Measurements from ENCODE around the gene DENND1B.

DENND1B gene, protein sequence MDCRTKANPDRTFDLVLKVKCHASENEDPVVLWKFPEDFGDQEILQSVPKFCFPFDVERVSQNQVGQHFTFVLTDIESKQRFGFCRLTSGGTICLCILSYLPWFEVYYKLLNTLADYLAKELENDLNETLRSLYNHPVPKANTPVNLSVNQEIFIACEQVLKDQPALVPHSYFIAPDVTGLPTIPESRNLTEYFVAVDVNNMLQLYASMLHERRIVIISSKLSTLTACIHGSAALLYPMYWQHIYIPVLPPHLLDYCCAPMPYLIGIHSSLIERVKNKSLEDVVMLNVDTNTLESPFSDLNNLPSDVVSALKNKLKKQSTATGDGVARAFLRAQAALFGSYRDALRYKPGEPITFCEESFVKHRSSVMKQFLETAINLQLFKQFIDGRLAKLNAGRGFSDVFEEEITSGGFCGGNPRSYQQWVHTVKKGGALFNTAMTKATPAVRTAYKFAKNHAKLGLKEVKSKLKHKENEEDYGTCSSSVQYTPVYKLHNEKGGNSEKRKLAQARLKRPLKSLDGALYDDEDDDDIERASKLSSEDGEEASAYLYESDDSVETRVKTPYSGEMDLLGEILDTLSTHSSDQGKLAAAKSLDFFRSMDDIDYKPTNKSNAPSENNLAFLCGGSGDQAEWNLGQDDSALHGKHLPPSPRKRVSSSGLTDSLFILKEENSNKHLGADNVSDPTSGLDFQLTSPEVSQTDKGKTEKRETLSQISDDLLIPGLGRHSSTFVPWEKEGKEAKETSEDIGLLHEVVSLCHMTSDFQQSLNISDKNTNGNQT

DNA sequence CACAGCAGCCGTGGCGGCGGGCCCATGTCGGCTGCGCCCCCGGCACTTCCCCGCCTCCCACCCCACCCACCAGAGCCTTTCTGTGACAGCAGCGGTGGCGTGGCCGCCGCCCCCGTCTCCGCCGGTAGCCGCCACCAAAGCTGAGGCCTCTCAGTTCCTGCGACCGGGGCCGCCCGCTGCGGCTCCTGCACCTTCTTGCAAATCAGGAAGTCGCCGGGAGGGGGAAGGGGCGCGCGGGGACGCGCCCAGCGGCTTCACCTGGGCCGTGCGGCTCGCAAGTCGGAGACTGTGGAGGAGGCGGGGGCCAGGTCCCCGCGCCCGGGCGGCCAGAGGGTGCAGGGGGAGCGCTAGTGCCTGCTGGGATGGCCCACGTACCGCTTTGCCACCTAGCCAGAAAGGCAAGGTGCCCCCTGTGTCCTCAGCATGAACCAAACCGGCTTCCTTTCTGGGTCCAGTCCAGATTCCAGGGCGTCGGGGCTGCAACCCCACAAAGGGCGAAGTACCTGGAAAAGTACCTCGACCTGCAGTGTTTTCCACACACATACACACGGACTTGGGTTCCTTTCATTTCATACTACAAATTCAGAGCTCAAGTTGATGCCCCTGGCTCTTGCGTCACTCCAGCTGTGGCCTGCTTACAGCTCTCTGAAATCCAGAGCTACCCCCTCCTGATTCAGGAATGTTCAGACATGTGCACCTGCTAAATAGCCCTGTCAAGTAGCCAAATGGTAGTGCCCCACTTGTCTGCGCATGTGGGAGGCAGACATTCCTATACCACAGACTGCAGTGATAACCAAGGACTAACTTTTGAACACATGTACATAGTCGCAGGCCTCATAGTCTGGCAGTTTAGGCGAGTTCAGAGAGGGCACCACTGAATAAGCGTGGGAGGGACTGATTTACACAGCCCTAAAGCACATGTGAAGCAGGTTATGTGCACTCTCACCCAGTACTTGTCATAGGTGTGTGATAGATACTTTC is at the start of gene DENND1B:
DENND1B (minus strand) TSS at position 199 of the 981 bp plus-strand sequence. CDS start 325 bp downstream, outside the sequence.
- H3K36me3 ChIP-seq (ENCODE audit: control insufficient read depth, insufficient read depth, low read length), result no peaks in the 10 kb centered on the region
- peak within 1 kb of the TSS; percentile 73; the same call in 1 of the 2 replicates for H3K4me3 ChIP-seq (ENCODE audit: low read length)
- no peaks in the 10 kb centered on the region for H3K27me3 ChIP-seq (ENCODE audit: control insufficient read depth, insufficient read depth, low read length)
- H3K4me1 ChIP-seq (ENCODE audit: control insufficient read depth, insufficient read depth, low read length), result no peaks in the 10 kb centered on the region
- peak; percentile 33 for DNase-seq (ENCODE audit: low read depth, low spot score)
- WGBS (ENCODE audit: insufficient coverage, insufficient read length), result no CpG with 5 or more reads among the region's 51 CpGs
- no peak within 1 kb of the TSS for H3K27ac ChIP-seq (ENCODE audit: low read length)
- no peaks in the 10 kb centered on the region for H3K9me3 ChIP-seq (ENCODE audit: control insufficient read depth, insufficient read depth, low read length)

DNA sequence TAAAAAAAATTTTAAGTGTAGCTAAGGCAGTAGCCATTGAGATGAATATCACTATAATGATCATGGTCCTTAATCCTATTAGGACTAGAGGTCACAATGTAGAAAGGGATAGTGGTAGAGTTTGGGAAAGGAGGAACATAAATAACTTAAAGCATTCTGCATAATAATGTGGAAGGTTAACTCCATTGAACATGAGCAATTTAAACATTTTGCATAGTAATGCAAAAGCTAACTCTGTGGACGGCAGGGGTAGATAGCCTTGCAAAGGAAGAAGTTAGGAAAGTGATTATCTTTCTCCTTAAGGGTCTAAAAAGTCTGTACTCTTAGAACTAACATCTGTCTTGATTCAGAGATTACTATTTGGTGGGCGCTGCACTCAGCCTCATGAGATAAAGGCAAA is 39.0 kb upstream of the DENND1B start:
- no peak for DNase-seq (ENCODE audit: low read depth, low spot score)
- no peaks in the 10 kb centered on the region for H3K36me3 ChIP-seq (ENCODE audit: control insufficient read depth, insufficient read depth, low read length)
- peaks cover 3% of the 10 kb centered on the region; the same call in 1 of the 2 replicates for H3K4me1 ChIP-seq (ENCODE audit: control insufficient read depth, insufficient read depth, low read length)
- H3K27me3 ChIP-seq (ENCODE audit: control insufficient read depth, insufficient read depth, low read length), result no peaks in the 10 kb centered on the region
- WGBS (ENCODE audit: insufficient coverage, insufficient read length), result no CpG with 5 or more reads among the region's 2 CpGs
- no peak overlapping the region for H3K27ac ChIP-seq (ENCODE audit: low read length)
- no peak overlapping the region for H3K4me3 ChIP-seq (ENCODE audit: low read length)
- H3K9me3 ChIP-seq (ENCODE audit: control insufficient read depth, insufficient read depth, low read length), result no peaks in the 10 kb centered on the region

DNA sequence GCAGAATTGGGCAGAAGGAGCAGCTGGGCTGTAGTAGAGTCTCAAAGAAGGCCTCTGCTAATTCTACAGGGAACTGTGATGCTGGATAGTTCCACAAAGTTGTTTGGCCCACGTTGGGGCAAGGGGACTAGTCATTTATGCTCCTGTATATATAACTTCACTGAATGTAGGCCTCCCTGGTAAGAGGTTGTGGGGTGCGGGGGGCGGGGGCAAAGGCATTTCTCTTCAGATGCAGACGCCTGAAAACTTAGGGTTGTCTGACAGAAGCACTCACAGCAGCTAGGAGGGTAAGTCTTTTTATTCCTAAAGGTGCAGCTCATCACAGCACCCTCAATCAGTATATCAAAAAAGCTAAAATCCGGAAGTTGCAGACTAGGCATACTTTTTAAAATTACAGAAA is 38.5 kb upstream of the DENND1B start:
- no peak overlapping the region for H3K27ac ChIP-seq (ENCODE audit: low read length)
- H3K4me1 ChIP-seq (ENCODE audit: control insufficient read depth, insufficient read depth, low read length), result peaks cover 6% of the 10 kb centered on the region; the same call in 1 of the 2 replicates
- no CpG with 5 or more reads among the region's 5 CpGs for WGBS (ENCODE audit: insufficient coverage, insufficient read length)
- no peak overlapping the region for H3K4me3 ChIP-seq (ENCODE audit: low read length)
- H3K9me3 ChIP-seq (ENCODE audit: control insufficient read depth, insufficient read depth, low read length), result no peaks in the 10 kb centered on the region
- no peaks in the 10 kb centered on the region for H3K36me3 ChIP-seq (ENCODE audit: control insufficient read depth, insufficient read depth, low read length)
- no peaks in the 10 kb centered on the region for H3K27me3 ChIP-seq (ENCODE audit: control insufficient read depth, insufficient read depth, low read length)
- DNase-seq (ENCODE audit: low read depth, low spot score), result no peak

DNA sequence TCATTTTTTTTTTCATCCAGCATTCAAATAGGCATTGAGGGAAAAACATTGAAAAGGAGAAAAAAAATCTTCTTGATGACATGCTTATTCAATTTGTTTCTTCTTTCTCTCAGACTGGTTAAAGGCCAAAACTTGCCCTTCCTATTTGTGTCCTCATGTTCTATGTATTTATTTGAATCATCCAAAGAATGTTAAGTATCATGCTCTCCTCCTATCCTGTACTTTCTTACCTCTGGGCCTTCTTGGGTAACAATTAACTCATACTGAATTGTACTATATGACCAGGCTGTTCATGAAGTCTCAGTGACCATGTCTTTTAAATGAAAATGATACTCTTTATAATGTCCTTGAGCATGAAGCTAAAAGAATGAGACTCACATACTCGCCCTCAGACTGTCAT is 36.5 kb upstream of the DENND1B start:
- no peak overlapping the region for H3K27ac ChIP-seq (ENCODE audit: low read length)
- peaks cover 2% of the 10 kb centered on the region; the same call in 1 of the 2 replicates for H3K27me3 ChIP-seq (ENCODE audit: control insufficient read depth, insufficient read depth, low read length)
- no peaks in the 10 kb centered on the region for H3K9me3 ChIP-seq (ENCODE audit: control insufficient read depth, insufficient read depth, low read length)
- H3K4me1 ChIP-seq (ENCODE audit: control insufficient read depth, insufficient read depth, low read length), result peaks cover 7% of the 10 kb centered on the region; the same call in 1 of the 2 replicates
- WGBS (ENCODE audit: insufficient coverage, insufficient read length), result no CpG with 5 or more reads among the region's 1 CpG
- no peaks in the 10 kb centered on the region for H3K36me3 ChIP-seq (ENCODE audit: control insufficient read depth, insufficient read depth, low read length)
- no peak overlapping the region for H3K4me3 ChIP-seq (ENCODE audit: low read length)
- no peak for DNase-seq (ENCODE audit: low read depth, low spot score)

DNA sequence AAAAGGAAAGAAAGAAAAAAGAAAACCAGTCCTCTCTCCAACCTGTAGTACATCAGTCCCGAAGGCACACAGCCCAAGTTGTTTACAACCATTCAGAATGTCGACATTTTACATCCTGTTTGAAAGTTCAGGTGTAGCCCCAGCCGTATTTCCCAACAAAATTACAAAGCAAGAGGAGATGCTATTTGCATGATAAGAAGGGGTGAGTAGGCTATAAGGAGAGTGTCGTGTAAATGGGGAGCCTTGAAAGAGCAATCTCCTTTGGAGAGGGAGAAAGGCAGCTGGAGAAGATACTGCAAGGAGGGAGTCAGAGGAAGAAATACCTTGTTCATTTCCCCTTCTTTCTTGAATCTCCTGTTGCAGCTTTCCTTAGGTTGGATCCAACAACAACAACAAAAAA is 35.5 kb upstream of the DENND1B start:
- H3K36me3 ChIP-seq (ENCODE audit: control insufficient read depth, insufficient read depth, low read length), result no peaks in the 10 kb centered on the region
- H3K27ac ChIP-seq (ENCODE audit: low read length), result no peak overlapping the region
- no peak overlapping the region for H3K4me3 ChIP-seq (ENCODE audit: low read length)
- peaks cover 2% of the 10 kb centered on the region; the same call in 1 of the 2 replicates for H3K27me3 ChIP-seq (ENCODE audit: control insufficient read depth, insufficient read depth, low read length)
- peaks cover 7% of the 10 kb centered on the region; the same call in 1 of the 2 replicates for H3K4me1 ChIP-seq (ENCODE audit: control insufficient read depth, insufficient read depth, low read length)
- H3K9me3 ChIP-seq (ENCODE audit: control insufficient read depth, insufficient read depth, low read length), result no peaks in the 10 kb centered on the region
- WGBS (ENCODE audit: insufficient coverage, insufficient read length), result no CpG with 5 or more reads among the region's 4 CpGs
- DNase-seq (ENCODE audit: low read depth, low spot score), result no peak

DNA sequence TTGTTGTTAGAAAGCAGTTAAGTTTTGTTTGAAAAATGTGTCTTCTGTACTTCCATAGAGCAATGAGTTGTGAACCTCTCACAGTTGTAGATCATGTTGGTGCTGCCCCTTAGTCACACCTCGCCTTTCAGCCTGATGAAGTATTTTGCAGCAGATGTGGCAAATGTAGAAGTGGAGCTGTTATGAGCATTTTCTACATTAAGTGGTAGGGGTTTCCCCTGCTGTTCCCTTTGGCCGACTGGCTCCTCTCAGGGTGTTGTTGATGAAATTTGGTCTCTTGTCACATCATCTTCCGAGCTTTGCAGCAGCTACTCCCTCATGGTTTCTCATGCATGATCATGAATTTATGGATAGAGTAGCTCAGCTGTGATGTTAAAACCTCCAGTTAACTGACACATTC is 33.6 kb upstream of the DENND1B start:
- Histone ChIP-seq H3K27me3 (ENCODE audit: control insufficient read depth, insufficient read depth, low read length) (peaks cover 2% of the 10 kb centered on the region; the same call in 1 of the 2 replicates), H3K36me3 (ENCODE audit: control insufficient read depth, insufficient read depth, low read length) (no peaks in the 10 kb centered on the region), H3K27ac (ENCODE audit: low read length) (no peak overlapping the region), H3K9me3 (ENCODE audit: control insufficient read depth, insufficient read depth, low read length) (no peaks in the 10 kb centered on the region), H3K4me3 (ENCODE audit: low read length) (no peak overlapping the region), H3K4me1 (ENCODE audit: control insufficient read depth, insufficient read depth, low read length) (peaks cover 7% of the 10 kb centered on the region; the same call in 1 of the 2 replicates)
- no CpG with 5 or more reads among the region's 3 CpGs for WGBS (ENCODE audit: insufficient coverage, insufficient read length)
- no peak for DNase-seq (ENCODE audit: low read depth, low spot score)

DNA sequence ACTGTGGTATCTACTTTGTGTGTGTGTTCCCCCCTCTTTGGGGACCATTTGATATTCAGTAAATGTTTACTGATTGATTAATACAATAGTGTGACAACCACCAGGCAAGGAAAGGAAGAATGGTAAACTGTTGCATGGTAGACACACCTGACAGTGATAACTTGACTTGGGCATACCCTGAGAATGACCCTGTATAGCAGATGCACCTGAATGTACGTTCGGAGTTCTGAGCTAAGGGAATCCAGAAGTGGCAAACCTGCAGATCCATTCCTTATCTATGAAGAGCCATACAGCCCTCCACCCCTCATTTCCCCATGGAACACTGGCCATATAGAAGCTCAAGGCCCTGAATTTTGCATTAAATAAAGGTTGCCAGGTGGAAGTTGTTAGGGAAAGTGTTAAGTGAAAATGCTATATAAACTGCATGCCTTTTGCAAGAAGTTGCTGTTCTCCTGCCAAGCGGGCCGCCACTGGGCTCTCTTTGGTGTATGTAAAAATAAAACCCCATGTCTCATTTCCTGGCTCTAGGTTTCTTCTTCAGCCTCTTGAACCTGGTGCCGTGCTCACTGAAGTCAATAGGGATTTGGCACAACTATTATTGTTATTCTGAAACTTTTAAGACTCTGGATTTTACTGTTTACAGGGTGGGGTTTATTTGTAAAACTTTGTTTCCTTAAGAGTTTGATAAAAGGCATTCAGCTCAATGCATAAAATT is 32.6 kb upstream of the DENND1B start:
- no peak overlapping the region for H3K4me3 ChIP-seq (ENCODE audit: low read length)
- peaks cover 2% of the 10 kb centered on the region; the same call in 1 of the 2 replicates for H3K27me3 ChIP-seq (ENCODE audit: control insufficient read depth, insufficient read depth, low read length)
- no peak for DNase-seq (ENCODE audit: low read depth, low spot score)
- no CpG with 5 or more reads among the region's 5 CpGs for WGBS (ENCODE audit: insufficient coverage, insufficient read length)
- no peak overlapping the region for H3K27ac ChIP-seq (ENCODE audit: low read length)
- no peaks in the 10 kb centered on the region for H3K36me3 ChIP-seq (ENCODE audit: control insufficient read depth, insufficient read depth, low read length)
- H3K4me1 ChIP-seq (ENCODE audit: control insufficient read depth, insufficient read depth, low read length), result peaks cover 7% of the 10 kb centered on the region; the same call in 1 of the 2 replicates
- H3K9me3 ChIP-seq (ENCODE audit: control insufficient read depth, insufficient read depth, low read length), result no peaks in the 10 kb centered on the region

DNA sequence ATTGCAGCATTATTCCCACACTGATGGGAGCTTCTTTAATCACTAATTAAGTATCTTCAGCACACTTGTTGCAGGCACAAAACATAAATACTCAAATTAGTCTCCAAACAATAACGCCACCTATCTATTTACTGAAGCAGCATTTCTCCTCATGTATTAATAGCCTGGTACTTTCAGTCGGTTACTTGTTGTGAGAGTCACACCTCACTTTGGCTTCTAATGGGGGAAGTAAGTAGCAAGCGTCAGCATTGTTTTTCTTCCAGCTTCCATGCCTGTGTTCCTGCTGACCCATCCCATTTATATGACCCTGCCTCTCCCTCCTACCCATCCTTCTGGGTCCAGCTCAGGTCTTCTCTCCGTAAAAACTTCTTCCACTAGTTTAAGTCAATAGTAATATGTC is 31.9 kb upstream of the DENND1B start:
- no peak overlapping the region for H3K4me3 ChIP-seq (ENCODE audit: low read length)
- H3K4me1 ChIP-seq (ENCODE audit: control insufficient read depth, insufficient read depth, low read length), result peaks cover 7% of the 10 kb centered on the region; the same call in 1 of the 2 replicates
- no peak for DNase-seq (ENCODE audit: low read depth, low spot score)

DNA sequence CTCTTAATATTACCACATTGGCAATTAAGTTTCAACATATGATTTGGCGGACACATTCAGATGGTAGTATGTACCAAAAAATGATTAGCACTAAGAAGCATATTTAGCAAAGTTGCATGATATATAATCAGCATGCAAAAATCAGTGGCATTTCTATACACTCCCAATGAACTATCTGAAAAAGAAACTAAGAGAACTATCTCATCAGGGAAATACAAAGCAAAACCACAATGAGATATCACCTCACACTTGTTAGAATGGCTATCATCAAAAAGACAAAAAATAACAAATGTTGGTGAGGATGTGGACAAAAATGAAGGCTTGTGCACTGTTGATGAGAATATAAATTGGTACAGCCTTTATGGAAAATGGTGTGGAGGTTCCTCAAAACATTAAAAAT is 31.4 kb upstream of the DENND1B start:
- Histone ChIP-seq H3K27ac (ENCODE audit: low read length) (no peak overlapping the region), H3K36me3 (ENCODE audit: control insufficient read depth, insufficient read depth, low read length) (no peaks in the 10 kb centered on the region), H3K9me3 (ENCODE audit: control insufficient read depth, insufficient read depth, low read length) (no peaks in the 10 kb centered on the region), H3K27me3 (ENCODE audit: control insufficient read depth, insufficient read depth, low read length) (peaks cover 2% of the 10 kb centered on the region; the same call in 1 of the 2 replicates), H3K4me1 (ENCODE audit: control insufficient read depth, insufficient read depth, low read length) (peaks cover 7% of the 10 kb centered on the region; the same call in 1 of the 2 replicates), H3K4me3 (ENCODE audit: low read length) (no peak overlapping the region)
- WGBS (ENCODE audit: insufficient coverage, insufficient read length), result no CpG with 5 or more reads among the region's 1 CpG
- no peak for DNase-seq (ENCODE audit: low read depth, low spot score)

More for the DNA sequence above, 31.9 kb upstream of the DENND1B start:
- 100% methylated on average over 1 of the region's 4 CpGs for WGBS (ENCODE audit: insufficient coverage, insufficient read length)
- peaks cover 2% of the 10 kb centered on the region; the same call in 1 of the 2 replicates for H3K27me3 ChIP-seq (ENCODE audit: control insufficient read depth, insufficient read depth, low read length)
- no peaks in the 10 kb centered on the region for H3K9me3 ChIP-seq (ENCODE audit: control insufficient read depth, insufficient read depth, low read length)
- no peak overlapping the region for H3K27ac ChIP-seq (ENCODE audit: low read length)
- H3K36me3 ChIP-seq (ENCODE audit: control insufficient read depth, insufficient read depth, low read length), result no peaks in the 10 kb centered on the region
